Activated naive CD8-positive, alpha-beta T cell treated with anti-CD3 and anti-CD28 coated beads, Interleukin-2, amount 10 ng/mL, durations not matched to agents 7 days and 5 days (primary cell): Measurements from ENCODE around the gene RASGRP3. TPM values are rescaled to one million over a fixed set of nuclear protein-coding genes. Genes with fewer than 3 reads are reported as not detected.
A peak's percentile ranks its signal among the peaks of the same experiment; 100 is the strongest.

Source experiments
- ATAC-seq: fragments of 150-1000 bp; cut with Tn5 transposase; one replicate; pipeline ENCODE4 v1.10.0; 2021; ENCODE audit warnings: low read depth, moderate library complexity
- POLR2A ChIA-PET: fragments of 350-600 bp; sonication (Branson Sonifier 250); formaldehyde crosslinking; loops from one replicate; lab custom pipeline; 2021; ENCODE audit warnings: antibody characterized with exemption; lab: Charles Lee
- DNase-seq: peaks from one replicate; pipeline ENCODE4 v3.0.0; 2021
- H3K27ac Mint-ChIP-seq: one replicate; pipeline ENCODE4 v1.8.0; 2022; ENCODE audit warnings: mild to moderate bottlenecking, mixed read lengths
- H3K27me3 Mint-ChIP-seq: one replicate; pipeline ENCODE4 v1.8.0; 2022; ENCODE audit warnings: mild to moderate bottlenecking, moderate library complexity, mixed read lengths
- H3K36me3 Mint-ChIP-seq: one replicate; pipeline ENCODE4 v1.8.0; 2021; ENCODE audit warnings: mild to moderate bottlenecking, mixed read lengths
- H3K4me1 Mint-ChIP-seq: one replicate; pipeline ENCODE4 v1.8.0; 2021; ENCODE audit warnings: mixed read lengths
- H3K4me3 Mint-ChIP-seq: one replicate; pipeline ENCODE4 v1.8.0; 2022; ENCODE audit warnings: mild to moderate bottlenecking, moderate library complexity, mixed read lengths
- H3K9me3 Mint-ChIP-seq: one replicate; pipeline ENCODE4 v1.8.0; 2021; ENCODE audit warnings: mixed read lengths
- total RNA-seq, 2 experiments: library from RNA; stranded (reverse); gene quantifications; one replicate each; pipeline ENCODE4 v1.2.3, GENCODE V29; 2021

RASGRP3 gene
- total RNA-seq, 2 experiments from 2014 or later: 7.5 to 8.0 TPM

DNA sequence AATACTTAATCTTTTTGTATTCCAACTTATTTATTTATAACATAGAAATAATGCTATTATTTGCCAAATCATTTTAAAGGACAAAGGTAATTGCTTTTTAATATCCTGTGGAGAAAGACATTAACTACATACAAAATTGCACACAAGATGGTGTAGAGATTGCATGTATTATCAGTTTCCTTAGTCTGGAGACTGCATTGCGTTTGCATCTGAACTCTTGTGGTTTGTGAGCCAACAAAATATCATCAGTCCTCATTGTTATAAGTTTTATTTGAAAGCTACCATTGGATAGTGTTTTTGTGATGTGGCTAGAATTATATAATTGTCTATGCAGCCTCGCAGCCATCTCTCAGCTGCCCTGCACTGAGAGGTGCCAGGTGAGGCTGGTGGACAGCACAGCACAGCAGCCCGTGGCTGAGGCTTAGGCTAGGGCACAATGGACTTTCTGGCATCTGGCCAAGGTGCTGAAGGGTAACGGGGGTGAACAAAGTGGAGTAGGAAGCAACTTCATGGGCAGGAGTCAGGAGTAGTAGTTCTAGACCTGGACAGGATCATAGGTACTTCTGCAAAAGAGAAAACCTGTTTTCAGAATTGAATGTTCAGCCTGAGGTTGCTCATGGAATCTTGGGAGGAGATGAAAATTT, 15.1 kb downstream of the RASGRP3 start:
- Mint-ChIP-seq H3K27ac (no peak overlapping the region), H3K36me3 (peaks cover 29% of the 10 kb centered on the region), H3K4me3 (no peak overlapping the region), H3K9me3 (peaks cover 8% of the 10 kb centered on the region), H3K4me1 (peaks cover 32% of the 10 kb centered on the region), H3K27me3 (no peaks in the 10 kb centered on the region)
- POLR2A ChIA-PET: no interaction called here
- DNase-seq (no peak), ATAC-seq (no peak)

DNA sequence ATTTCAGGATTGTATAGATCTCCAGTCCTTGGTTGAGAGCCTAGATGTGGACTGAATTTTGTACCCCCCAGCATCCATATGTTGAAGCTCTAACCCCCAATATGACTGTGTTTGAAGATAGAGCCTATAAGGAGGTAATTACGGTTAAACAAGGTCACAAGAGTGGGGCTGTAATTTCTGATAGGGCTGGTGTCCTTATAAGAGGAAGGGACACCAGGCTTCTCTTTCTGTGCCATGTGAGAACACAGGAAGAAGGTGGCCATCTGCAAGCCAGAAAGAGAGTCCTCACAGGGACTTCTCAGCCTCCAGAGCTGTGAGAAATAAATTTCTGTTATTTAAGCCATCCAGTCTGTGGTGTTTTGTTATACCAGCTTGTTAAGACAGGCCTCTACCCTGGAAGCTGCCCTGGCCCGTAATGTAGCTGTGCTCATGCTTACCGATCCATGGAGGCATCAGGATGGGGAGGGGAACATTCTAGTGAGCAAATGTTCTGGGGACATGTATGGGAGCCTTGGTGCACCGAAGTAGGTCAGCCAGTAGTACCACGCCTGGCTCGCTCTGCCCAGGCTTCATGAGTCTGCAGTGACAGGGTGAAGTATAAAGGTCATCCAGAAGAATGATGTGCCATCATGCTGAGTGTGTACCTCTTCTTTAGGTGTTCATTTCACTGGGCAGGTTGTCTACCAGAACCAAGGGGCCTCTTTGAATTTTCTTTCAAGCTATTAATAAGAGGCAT, 16.1 kb downstream of the RASGRP3 start:
- no peaks in the 10 kb centered on the region for H3K27me3 Mint-ChIP-seq
- peaks cover 5% of the 10 kb centered on the region for H3K9me3 Mint-ChIP-seq
- no peak for DNase-seq
- POLR2A ChIA-PET: no interaction called here
- H3K27ac Mint-ChIP-seq: no peak overlapping the region
- no peak overlapping the region for H3K4me3 Mint-ChIP-seq
- H3K36me3 Mint-ChIP-seq: peaks cover 25% of the 10 kb centered on the region
- ATAC-seq: no peak
- H3K4me1 Mint-ChIP-seq: peaks cover 36% of the 10 kb centered on the region

DNA sequence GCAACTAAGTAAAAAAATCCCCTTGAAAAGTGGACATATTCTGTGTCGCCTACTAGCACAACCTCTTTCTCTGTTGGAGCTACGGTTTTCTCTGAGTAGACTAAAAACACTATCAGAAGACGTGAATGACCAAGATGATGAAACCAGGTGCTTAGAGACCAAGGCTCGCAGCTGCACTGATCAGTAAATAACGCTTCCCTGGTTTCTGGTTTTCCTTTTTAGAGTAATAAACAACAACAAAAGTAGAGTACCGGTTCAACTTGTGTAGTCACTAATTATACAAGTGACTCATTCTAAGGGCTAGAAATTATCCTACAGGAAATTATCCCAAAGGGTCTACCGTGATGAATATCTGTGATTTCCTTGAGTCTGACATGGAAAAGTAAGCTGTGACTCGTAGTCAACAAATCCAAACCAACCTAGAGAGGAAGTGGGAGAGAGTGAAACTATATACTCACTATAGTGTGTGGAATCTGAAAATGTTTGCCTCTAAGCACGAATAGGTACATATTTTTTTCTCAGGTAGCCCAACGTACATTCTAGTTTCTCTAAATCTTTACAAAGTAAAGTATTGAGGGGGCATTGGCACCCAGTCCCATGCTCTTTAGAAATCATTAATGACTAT, 17.8 kb downstream of the RASGRP3 start:
- Mint-ChIP-seq H3K4me1 (peaks cover 42% of the 10 kb centered on the region), H3K27ac (no peak overlapping the region), H3K9me3 (peaks cover 3% of the 10 kb centered on the region), H3K27me3 (no peaks in the 10 kb centered on the region), H3K36me3 (peaks cover 23% of the 10 kb centered on the region), H3K4me3 (no peak overlapping the region)
- POLR2A ChIA-PET: interaction anchor here (1.3 kb wide), 1 partner anchor 19 kb away, joined by 3 read pairs; no protein-coding TSS in a partner anchor
- no peak for ATAC-seq
- DNase-seq: no peak

DNA sequence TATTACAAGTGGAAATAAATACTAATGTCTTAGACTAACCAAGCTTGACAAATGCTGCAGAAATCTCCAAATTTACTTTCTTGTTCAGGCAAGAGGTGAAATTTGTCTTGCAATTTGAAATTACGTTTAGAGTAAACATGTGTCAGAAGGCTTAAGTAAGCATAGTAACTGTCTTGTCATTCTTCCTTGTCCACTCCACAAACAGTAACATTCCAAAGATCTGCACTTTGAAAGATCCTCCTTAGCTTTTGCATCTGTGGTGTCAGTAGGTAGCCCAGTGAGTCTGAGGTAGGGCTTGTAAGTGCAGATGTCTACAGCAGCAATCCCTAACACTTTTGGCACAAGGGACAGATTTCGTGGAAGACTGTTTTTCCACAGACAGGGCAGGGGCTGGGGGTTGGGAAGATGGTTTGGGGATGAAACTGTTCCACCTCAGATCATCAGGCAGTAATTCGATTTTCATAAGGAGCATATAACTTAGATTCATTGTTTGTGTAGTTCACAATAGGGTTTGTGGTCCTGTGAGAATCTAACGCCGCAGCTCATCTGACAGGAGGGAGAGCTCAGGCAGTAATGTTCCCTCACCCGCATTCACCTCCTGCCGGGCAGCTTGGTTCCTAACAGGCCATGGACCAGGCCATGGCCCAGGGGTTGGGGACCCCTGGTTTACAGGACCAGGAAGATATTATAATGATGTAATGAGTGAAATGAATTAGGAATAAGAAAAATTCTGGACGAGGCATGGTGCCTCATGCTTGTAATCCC, 18.6 kb downstream of the RASGRP3 start:
- Mint-ChIP-seq H3K4me1 (peaks cover 40% of the 10 kb centered on the region), H3K27me3 (no peaks in the 10 kb centered on the region), H3K4me3 (no peak overlapping the region), H3K27ac (no peak overlapping the region), H3K9me3 (peaks cover 3% of the 10 kb centered on the region), H3K36me3 (peaks cover 22% of the 10 kb centered on the region)
- no peak for DNase-seq
- ATAC-seq: no peak
- POLR2A ChIA-PET: interaction anchor here (1.3 kb wide), 1 partner anchor 19 kb away, joined by 3 read pairs; no protein-coding TSS in a partner anchor

- peaks cover 38% of the 10 kb centered on the region for H3K4me1 Mint-ChIP-seq
- peaks cover 19% of the 10 kb centered on the region for H3K36me3 Mint-ChIP-seq
- no peak overlapping the region for H3K4me3 Mint-ChIP-seq
- ATAC-seq: no peak
- H3K27ac Mint-ChIP-seq: no peak overlapping the region
- no peak for DNase-seq
- no peaks in the 10 kb centered on the region for H3K27me3 Mint-ChIP-seq
- POLR2A ChIA-PET: no interaction called here
- peaks cover 5% of the 10 kb centered on the region for H3K9me3 Mint-ChIP-seq
Observed at GRCh38 chr2:33495683-33496082, 19.2 kb downstream of the RASGRP3 start.

GRCh38 chr2:33496150-33496549, 19.7 kb downstream of the RASGRP3 start:
- Mint-ChIP-seq H3K9me3 (peaks cover 6% of the 10 kb centered on the region), H3K36me3 (peaks cover 20% of the 10 kb centered on the region), H3K27ac (peak overlapping the region; percentile 13), H3K4me1 (peaks cover 38% of the 10 kb centered on the region), H3K27me3 (no peaks in the 10 kb centered on the region), H3K4me3 (peak overlapping the region; percentile 2)
- DNase-seq (no peak), ATAC-seq (no peak)
- POLR2A ChIA-PET: no interaction called here

- H3K4me1 Mint-ChIP-seq: peaks cover 35% of the 10 kb centered on the region
- ATAC-seq (no peak), DNase-seq (no peak)
- H3K9me3 Mint-ChIP-seq: peaks cover 5% of the 10 kb centered on the region
- H3K36me3 Mint-ChIP-seq: peaks cover 18% of the 10 kb centered on the region
- peak overlapping the region; percentile 2 for H3K4me3 Mint-ChIP-seq
- peak overlapping the region; percentile 13 for H3K27ac Mint-ChIP-seq
- no peaks in the 10 kb centered on the region for H3K27me3 Mint-ChIP-seq
- POLR2A ChIA-PET: no interaction called here
Observed at GRCh38 chr2:33496726-33497125, 20.3 kb downstream of the RASGRP3 start.

- ATAC-seq: peak; percentile 73
- Mint-ChIP-seq H3K27ac (no peak overlapping the region), H3K36me3 (peaks cover 19% of the 10 kb centered on the region), H3K9me3 (peaks cover 5% of the 10 kb centered on the region), H3K4me3 (peak overlapping the region; percentile 14), H3K27me3 (no peaks in the 10 kb centered on the region), H3K4me1 (peaks cover 35% of the 10 kb centered on the region)
- POLR2A ChIA-PET: interaction anchor here (0.7 kb wide), 1 partner anchor 21 kb away, joined by 6 read pairs; the partner anchor contains the start of gene RASGRP3
- no peak for DNase-seq
Observed at GRCh38 chr2:33497221-33497650, 20.8 kb downstream of the RASGRP3 start.

DNA sequence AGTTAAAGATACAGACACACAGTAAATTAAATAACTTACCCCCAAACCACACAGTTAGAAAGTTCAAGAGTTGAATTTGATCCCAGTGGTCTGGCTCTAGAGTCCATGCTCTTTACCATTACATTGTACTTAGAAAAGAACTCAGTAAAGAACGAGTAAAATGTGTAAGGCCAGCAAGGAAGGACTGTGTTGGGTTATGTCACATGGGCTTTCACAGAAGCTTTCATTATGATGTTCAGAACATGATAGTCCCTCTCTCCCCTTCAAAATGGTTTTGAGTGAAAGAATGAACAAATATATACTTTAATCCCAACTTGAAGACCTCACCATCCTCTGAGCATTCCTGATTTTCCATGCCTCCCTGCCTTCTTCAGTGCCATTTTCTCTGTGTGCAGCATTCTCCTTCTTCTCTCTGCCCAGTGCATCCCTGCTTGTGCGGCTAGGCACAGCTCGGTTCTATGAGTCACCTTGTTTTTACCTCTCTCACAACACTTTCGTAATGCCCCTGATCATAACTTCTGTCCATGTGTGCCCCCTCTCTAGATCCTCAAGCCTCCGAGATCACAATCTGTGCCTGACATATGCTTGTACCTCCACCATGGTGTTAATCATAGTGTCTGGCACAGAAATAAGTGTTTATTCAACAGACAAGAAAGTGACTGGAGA, 22.0 kb downstream of the RASGRP3 start:
- H3K27me3 Mint-ChIP-seq: no peaks in the 10 kb centered on the region
- no peak for DNase-seq
- H3K4me1 Mint-ChIP-seq: peaks cover 33% of the 10 kb centered on the region
- POLR2A ChIA-PET: no interaction called here
- H3K4me3 Mint-ChIP-seq: no peak overlapping the region
- H3K9me3 Mint-ChIP-seq: peaks cover 5% of the 10 kb centered on the region
- ATAC-seq: no peak
- peak overlapping the region; percentile 11 for H3K27ac Mint-ChIP-seq
- peaks cover 14% of the 10 kb centered on the region for H3K36me3 Mint-ChIP-seq

DNA sequence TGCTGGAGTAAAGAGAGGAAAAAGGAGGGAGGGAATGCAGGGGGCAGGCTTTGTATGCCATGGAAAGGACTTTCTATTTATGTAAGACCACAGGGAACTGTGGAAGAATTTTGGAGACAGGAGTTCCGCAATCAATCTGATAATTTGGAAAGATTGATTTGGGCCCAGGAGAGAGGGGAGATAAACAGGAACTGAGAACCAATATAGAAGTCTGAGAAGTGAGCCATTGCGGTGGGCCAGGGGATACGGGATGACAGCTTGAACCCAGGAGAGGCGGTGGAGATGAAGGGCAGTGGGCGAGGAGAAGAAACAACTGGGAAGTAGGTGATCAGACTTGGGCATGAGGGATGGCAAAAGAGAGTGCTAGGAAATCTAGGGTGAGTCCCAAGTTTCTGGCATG, 23.7 kb downstream of the RASGRP3 start:
- ATAC-seq (no peak), DNase-seq (no peak)
- H3K27ac Mint-ChIP-seq: no peak overlapping the region
- H3K4me3 Mint-ChIP-seq: no peak overlapping the region
- peaks cover 22% of the 10 kb centered on the region for H3K4me1 Mint-ChIP-seq
- peaks cover 5% of the 10 kb centered on the region for H3K9me3 Mint-ChIP-seq
- POLR2A ChIA-PET: no interaction called here
- H3K36me3 Mint-ChIP-seq: peaks cover 16% of the 10 kb centered on the region
- no peaks in the 10 kb centered on the region for H3K27me3 Mint-ChIP-seq

DNA sequence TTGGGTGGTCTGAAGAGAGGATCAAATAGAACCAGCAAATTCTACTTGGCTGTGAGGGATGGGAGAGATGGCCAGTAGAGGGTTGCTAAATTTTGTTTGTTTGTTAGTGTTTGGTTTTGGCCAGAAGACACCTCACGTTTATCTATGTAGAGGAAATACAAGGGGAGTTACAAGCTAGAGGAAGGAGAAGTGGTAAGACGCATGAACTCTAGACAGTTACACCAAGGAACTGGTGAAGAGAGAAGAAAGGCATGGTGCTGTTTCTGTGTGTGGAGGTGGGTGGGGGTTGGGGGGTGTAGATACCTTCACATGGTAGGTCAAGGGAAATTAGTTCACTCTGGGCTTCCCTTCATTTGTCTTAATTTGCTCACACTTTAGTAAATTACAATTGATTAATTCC, 25.6 kb downstream of the RASGRP3 start:
- no peak overlapping the region for H3K4me3 Mint-ChIP-seq
- H3K4me1 Mint-ChIP-seq: peaks cover 11% of the 10 kb centered on the region
- H3K36me3 Mint-ChIP-seq: peaks cover 13% of the 10 kb centered on the region
- H3K27me3 Mint-ChIP-seq: no peaks in the 10 kb centered on the region
- no peak overlapping the region for H3K27ac Mint-ChIP-seq
- POLR2A ChIA-PET: interaction anchor here (0.5 to 1.0 kb wide), 2 partner anchors 35 to 1047 kb away, joined by 3 to 5 read pairs; no protein-coding TSS in a partner anchor
- no peak for ATAC-seq
- no peak for DNase-seq
- H3K9me3 Mint-ChIP-seq: peaks cover 6% of the 10 kb centered on the region

DNA sequence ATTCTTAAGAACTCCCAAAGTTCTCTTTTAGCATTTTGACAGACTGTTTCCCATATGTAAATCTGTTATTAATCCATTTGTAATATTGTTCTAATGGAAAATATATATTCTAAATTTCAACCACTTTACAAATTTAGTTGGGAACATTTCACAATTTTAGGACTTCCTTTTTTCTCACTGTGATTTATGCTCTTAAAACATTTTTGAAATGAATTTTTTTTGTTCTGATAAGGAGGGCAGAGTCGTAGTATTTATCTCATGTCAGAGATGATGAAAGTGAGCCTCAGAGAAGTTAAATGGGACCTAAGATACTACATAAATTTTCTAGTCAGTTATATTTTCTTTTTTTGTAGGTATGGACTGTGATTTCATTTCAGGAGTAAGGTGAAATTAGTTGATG, 26.6 kb downstream of the RASGRP3 start:
- peaks cover 8% of the 10 kb centered on the region for H3K9me3 Mint-ChIP-seq
- peaks cover 4% of the 10 kb centered on the region for H3K4me1 Mint-ChIP-seq
- DNase-seq: no peak
- no peak overlapping the region for H3K4me3 Mint-ChIP-seq
- H3K27ac Mint-ChIP-seq: no peak overlapping the region
- POLR2A ChIA-PET: no interaction called here
- no peaks in the 10 kb centered on the region for H3K27me3 Mint-ChIP-seq
- H3K36me3 Mint-ChIP-seq: peaks cover 16% of the 10 kb centered on the region
- ATAC-seq: no peak
